Liver (tissue), 9 donors: ENCODE measurements around the gene HOXD1. TPM values are rescaled to one million over a fixed set of nuclear protein-coding genes. Genes with fewer than 3 reads are reported as not detected.

Source experiments
- DNase-seq: peaks from one replicate; pipeline ENCODE4 v3.0.0-alpha.2; 2017; ENCODE audit warnings: low spot score
- H3K27ac ChIP-seq, 2 donors: one replicate each; pipeline ENCODE4 v1.7.0; 2013; ENCODE audit warnings: inconsistent platforms in 2 of 2, low read length in 2 of 2, control low read depth in 1 of 2, low read depth in 1 of 2, mild to moderate bottlenecking in 1 of 2
- H3K27me3 ChIP-seq, 4 donors: one replicate each; pipeline versions ENCODE4 v1.6.1 to v1.7.0; 2013; ENCODE audit warnings: low read length in 3 of 4, inconsistent platforms in 1 of 4, mild to moderate bottlenecking in 1 of 4, moderate library complexity in 1 of 4; ENCODE audit not compliant: control insufficient read depth in 4 of 4, insufficient read depth in 4 of 4
- H3K36me3 ChIP-seq, 4 donors: one replicate each; pipeline versions ENCODE4 v1.6.1 to v1.7.0; 2013; ENCODE audit warnings: low read length in 3 of 4, mild to moderate bottlenecking in 3 of 4, low read depth in 1 of 4, moderate library complexity in 1 of 4; ENCODE audit not compliant: control insufficient read depth in 4 of 4, insufficient read depth in 3 of 4
- H3K4me1 ChIP-seq, 4 donors: one replicate each; pipeline versions ENCODE4 v1.6.1 to v1.7.0; 2013; ENCODE audit warnings: low read length in 3 of 4, mild to moderate bottlenecking in 3 of 4, moderate library complexity in 1 of 4; ENCODE audit not compliant: control insufficient read depth in 4 of 4, insufficient read depth in 4 of 4
- H3K4me3 ChIP-seq, 3 donors: one replicate each; pipeline versions ENCODE4 v1.6.1 to v1.7.0; 2013; ENCODE audit warnings: low read length in 3 of 3, control low read depth in 1 of 3, low read depth in 1 of 3, mild to moderate bottlenecking in 1 of 3
- H3K9ac ChIP-seq, 2 donors: one replicate each; pipeline ENCODE4 v1.7.0; 2013; ENCODE audit warnings: low read length in 2 of 2, mild to moderate bottlenecking in 2 of 2, moderate library complexity in 2 of 2, control low read depth in 1 of 2, low read depth in 1 of 2
- H3K9me3 ChIP-seq, 4 donors: one replicate each; pipeline versions ENCODE4 v1.6.1 to v1.7.0; 2013; ENCODE audit warnings: low read length in 3 of 4; ENCODE audit not compliant: control insufficient read depth in 4 of 4
- EGR1 ChIP-seq, 2 donors: IDR thresholded peaks; 2 replicates each; pipeline ENCODE4 v1.6.1; 2016 to 2018; ENCODE audit warnings: antibody characterized with exemption in 2 of 2, low read depth in 2 of 2
- FOXA1 ChIP-seq: IDR thresholded peaks from 2 replicates; pipeline ENCODE4 v1.6.1; 2016; ENCODE audit warnings: antibody characterized with exemption
- FOXA2 ChIP-seq: IDR thresholded peaks from 2 replicates; pipeline ENCODE4 v1.6.1; 2016; ENCODE audit warnings: antibody characterized with exemption
- GABPA ChIP-seq, 2 donors: IDR thresholded peaks in 1 of 2; conservative IDR thresholded peaks in 1 of 2; 2 replicates each; pipeline ENCODE4 v1.6.1; 2016; ENCODE audit warnings: antibody characterized with exemption in 2 of 2, mild to moderate bottlenecking in 1 of 2, moderate library complexity in 1 of 2
- HNF4G ChIP-seq: IDR thresholded peaks from 2 replicates; pipeline ENCODE4 v1.6.1; 2016; ENCODE audit warnings: antibody characterized with exemption
- NR2F2 ChIP-seq: IDR thresholded peaks from 2 replicates; pipeline ENCODE4 v1.6.1; 2016; ENCODE audit warnings: antibody characterized with exemption
- RXRA ChIP-seq, 2 donors: IDR thresholded peaks; 2 replicates each; pipeline ENCODE4 v1.6.1; 2017 to 2018; ENCODE audit warnings: antibody characterized with exemption in 2 of 2, mild to moderate bottlenecking in 1 of 2
- SP1 ChIP-seq: IDR thresholded peaks from 2 replicates; pipeline ENCODE4 v1.6.1; 2018; ENCODE audit warnings: antibody characterized with exemption, mild to moderate bottlenecking
- TAF1 ChIP-seq: conservative IDR thresholded peaks from 2 replicates; pipeline ENCODE4 v1.6.1; 2016; ENCODE audit warnings: antibody characterized with exemption, mild to moderate bottlenecking
- YY1 ChIP-seq: IDR thresholded peaks from 2 replicates; pipeline ENCODE4 v1.6.1; 2016; ENCODE audit warnings: antibody characterized with exemption, mild to moderate bottlenecking
- WGBS: extraction: QIAGEN DNeasy Blood & Tissue Kit; methylation state at CpG from one replicate; pipeline ENCODE4 v1.1.7; 2013; 5-methylcytosine and 5-hydroxymethylcytosine counted together
- polyA plus RNA-seq, 2 donors: library from polyadenylated mRNA; stranded (reverse) in 1 of 2; unstranded in 1 of 2; fragments of 200-250 nt in 1 of 2; fragments of >200 nt in 1 of 2; fragmentation: Nextera tagmentation in 1 of 2; extraction: Ambion mirVana in 1 of 2; gene quantifications; one replicate each; pipeline versions ENCODE4 v1.2.1 to v1.2.3, GENCODE V29; 2013 to 2015
- total RNA-seq, 2 donors: library from RNA; depleted of rRNA; stranded (reverse); fragments of >200 nt; gene quantifications; one replicate each; pipeline ENCODE4 v1.2.3, GENCODE V29; 2014
- TF ChIP-seq, protein P1 (sequence below): IDR thresholded peaks from 2 replicates; pipeline ENCODE4 v1.6.1; 2016; ENCODE audit warnings: antibody characterized with exemption
- TF ChIP-seq, protein P2 (sequence below): fragments of 150-350 bp; IDR thresholded peaks from 2 replicates; pipeline ENCODE4 v1.5.1; 2017; ENCODE audit warnings: improper control_type of control experiment, low read depth, low read length; ENCODE audit not compliant: missing input control
- TF ChIP-seq, protein P3 (sequence below): IDR thresholded peaks from 2 replicates; pipeline ENCODE4 v1.6.1; 2016; ENCODE audit warnings: antibody characterized with exemption
- donor health status: healthy.
- donor health status: healthy.
- donor health status: healthy.
- donor health status: healthy.
- donor health status: healthy.

Gene HOXD1
- total and polyA plus RNA-seq, 4 donors, result not detected

DNA sequence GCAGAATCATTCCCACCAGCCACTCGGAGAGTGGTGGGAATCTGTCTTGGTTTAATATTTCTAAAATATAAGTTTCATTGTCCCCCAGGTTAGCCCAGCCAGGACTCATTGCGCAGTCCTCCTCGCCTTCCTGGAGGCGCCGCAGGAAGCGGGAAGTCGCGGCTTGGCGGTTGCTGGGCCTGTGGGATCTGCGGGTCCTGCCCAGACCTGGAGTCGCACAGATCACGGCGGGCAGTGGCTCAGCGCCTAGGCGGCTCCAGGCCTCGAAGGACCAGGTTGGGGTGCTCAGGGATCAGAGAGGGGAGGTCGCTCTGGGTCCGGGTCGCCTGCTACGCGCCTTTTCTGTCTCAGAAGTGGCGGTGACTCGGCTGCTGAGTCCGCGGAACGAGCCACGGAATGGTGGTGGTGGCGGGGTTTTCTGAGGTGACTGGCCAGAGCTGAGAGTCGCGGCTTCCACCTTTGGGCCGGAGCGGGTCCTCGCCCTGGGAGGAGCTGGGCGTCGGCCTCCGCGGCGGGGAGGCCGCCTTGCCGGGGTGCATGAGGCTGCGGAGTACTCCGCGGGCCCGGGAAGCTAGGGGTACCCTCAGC is 28.7 kb upstream of the HOXD1 start:
- peaks cover 0 to 9% (median 0%) of the 10 kb centered on the region in 4 donors for H3K9me3 ChIP-seq
- H3K27ac ChIP-seq, result no peak overlapping the region
- no peak for DNase-seq
- no peaks in the 10 kb centered on the region for H3K36me3 ChIP-seq
- no peak overlapping the region for H3K9ac ChIP-seq
- H3K4me1 ChIP-seq, result peaks cover 3 to 23% (median 9%) of the 10 kb centered on the region in 4 donors
- H3K4me3 ChIP-seq, result no peak overlapping the region
- WGBS, result 11% methylated on average over 44 of the region's 44 CpGs
- H3K27me3 ChIP-seq, result peaks cover 8 to 42% (median 30%) of the 10 kb centered on the region in 4 donors
- TF ChIP-seq EGR1 (IDR thresholded peaks at IDR 0.05; ENCODE audit: low read depth in 2 of 2) (no peak), TAF1 (no peak), HNF4G (no peak), YY1 (no peak), RXRA (IDR thresholded peaks at IDR 0.05) (no peak), NR2F2 (no peak)
- TF ChIP-seq, protein P1, sequence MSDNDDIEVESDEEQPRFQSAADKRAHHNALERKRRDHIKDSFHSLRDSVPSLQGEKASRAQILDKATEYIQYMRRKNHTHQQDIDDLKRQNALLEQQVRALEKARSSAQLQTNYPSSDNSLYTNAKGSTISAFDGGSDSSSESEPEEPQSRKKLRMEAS, result no peak
- TF ChIP-seq, protein P2, sequence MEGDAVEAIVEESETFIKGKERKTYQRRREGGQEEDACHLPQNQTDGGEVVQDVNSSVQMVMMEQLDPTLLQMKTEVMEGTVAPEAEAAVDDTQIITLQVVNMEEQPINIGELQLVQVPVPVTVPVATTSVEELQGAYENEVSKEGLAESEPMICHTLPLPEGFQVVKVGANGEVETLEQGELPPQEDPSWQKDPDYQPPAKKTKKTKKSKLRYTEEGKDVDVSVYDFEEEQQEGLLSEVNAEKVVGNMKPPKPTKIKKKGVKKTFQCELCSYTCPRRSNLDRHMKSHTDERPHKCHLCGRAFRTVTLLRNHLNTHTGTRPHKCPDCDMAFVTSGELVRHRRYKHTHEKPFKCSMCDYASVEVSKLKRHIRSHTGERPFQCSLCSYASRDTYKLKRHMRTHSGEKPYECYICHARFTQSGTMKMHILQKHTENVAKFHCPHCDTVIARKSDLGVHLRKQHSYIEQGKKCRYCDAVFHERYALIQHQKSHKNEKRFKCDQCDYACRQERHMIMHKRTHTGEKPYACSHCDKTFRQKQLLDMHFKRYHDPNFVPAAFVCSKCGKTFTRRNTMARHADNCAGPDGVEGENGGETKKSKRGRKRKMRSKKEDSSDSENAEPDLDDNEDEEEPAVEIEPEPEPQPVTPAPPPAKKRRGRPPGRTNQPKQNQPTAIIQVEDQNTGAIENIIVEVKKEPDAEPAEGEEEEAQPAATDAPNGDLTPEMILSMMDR, result no peak

DNA sequence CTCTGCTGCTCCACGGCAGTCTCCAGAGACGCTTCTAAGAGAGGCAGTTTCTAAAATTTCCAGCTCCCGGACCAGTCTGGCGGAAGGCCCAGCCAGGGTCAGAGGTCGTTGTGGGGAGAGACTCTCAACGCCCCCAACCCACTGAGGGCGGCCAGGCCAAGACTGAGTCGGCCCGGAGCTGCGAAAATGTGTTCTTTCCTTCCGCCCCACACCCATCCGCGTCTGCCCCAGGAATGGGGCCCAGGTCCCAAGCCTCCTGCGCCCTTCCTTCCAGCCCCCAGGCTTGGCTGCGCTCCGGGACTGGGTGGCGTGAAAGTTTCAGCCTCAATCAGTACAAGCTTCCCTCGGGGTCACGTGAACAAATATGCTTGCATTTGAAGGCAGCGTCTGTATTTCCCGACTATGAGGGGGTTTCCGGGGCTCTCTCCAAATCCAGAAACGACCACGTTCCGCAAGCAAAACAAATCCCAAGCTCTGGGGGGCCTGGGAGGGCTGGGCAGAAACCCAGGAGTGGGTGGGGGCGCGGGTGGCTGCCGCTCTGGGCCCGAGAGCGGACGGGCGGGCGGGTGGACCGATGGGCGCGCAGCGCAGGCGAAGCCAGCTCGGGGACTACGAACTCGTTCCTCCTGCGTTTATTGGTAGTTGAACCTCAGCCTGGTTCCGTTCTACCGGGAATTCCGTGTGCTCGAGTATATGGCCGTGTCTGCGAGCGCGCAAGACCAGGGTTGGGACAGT is 28.1 kb upstream of the HOXD1 start:
- TF ChIP-seq RXRA (IDR thresholded peaks at IDR 0.05) (no peak), FOXA2 (no peak)
- Histone ChIP-seq H3K4me3 (no peak overlapping the region), H3K27me3 (peaks cover 10 to 44% (median 29%) of the 10 kb centered on the region in 4 donors), H3K9ac (no peak overlapping the region), H3K36me3 (no peaks in the 10 kb centered on the region), H3K4me1 (peaks cover 0 to 27% (median 8%) of the 10 kb centered on the region in 4 donors), H3K9me3 (peaks cover 0 to 12% (median 0%) of the 10 kb centered on the region in 4 donors), H3K27ac (no peak overlapping the region)
- no peak for DNase-seq
- 16% methylated on average over 50 of the region's 50 CpGs for WGBS

DNA sequence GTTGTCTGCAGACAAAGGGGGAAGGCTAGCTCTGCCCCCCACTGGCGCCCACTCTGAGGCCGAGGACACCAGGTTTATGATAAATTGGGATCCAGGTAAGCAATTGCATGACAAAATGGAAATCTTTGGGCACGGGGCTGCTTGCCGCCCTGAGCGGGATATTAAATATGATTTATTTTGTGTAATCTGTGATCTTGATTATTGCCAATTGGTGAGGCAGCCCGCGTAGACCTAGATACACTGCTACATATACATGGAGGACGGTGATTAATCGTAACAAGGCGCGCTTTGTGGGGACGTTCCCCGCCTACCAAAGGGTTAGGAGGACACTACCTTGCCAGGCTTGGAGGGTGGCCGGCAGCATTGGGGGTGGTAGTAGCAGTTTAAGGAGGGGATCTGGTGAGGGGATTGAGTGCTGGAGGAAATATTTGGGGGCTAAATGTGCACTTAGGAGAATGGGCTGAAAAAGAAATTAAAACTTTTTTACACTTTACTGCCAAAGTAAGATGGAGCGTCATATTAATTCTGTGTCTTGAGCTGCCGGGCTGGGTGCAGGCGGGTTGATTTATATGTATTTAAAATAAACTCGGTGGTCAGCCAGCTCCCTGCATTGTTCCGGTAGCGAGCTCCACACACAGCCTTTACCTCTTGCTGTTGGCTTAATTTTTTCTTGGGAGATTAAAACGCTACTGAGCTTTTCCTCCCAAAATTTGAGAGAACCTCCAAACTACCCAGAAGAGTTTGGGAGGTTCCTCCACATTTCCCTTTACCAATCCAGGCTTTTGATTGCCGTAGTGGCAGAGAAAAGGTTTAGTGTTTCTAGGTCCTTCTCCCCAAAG is 27.3 kb upstream of the HOXD1 start:
- H3K36me3 ChIP-seq, result no peaks in the 10 kb centered on the region
- H3K9ac ChIP-seq, result no peak overlapping the region
- 15% methylated on average over 22 of the region's 22 CpGs for WGBS
- no peak overlapping the region for H3K27ac ChIP-seq
- peaks cover 0 to 27% (median 9%) of the 10 kb centered on the region in 4 donors for H3K4me1 ChIP-seq
- no peak for DNase-seq
- peaks cover 0 to 12% (median 0%) of the 10 kb centered on the region in 4 donors for H3K9me3 ChIP-seq
- H3K4me3 ChIP-seq, result no peak overlapping the region
- peaks cover 10 to 41% (median 29%) of the 10 kb centered on the region in 4 donors for H3K27me3 ChIP-seq
- no peak for TF ChIP-seq TAF1
- no peak for TF ChIP-seq GABPA (IDR thresholded peaks at IDR 0.05 in 1 of 2, conservative IDR thresholded peaks at IDR 0.05 in 1 of 2)
- TF ChIP-seq, protein P3, sequence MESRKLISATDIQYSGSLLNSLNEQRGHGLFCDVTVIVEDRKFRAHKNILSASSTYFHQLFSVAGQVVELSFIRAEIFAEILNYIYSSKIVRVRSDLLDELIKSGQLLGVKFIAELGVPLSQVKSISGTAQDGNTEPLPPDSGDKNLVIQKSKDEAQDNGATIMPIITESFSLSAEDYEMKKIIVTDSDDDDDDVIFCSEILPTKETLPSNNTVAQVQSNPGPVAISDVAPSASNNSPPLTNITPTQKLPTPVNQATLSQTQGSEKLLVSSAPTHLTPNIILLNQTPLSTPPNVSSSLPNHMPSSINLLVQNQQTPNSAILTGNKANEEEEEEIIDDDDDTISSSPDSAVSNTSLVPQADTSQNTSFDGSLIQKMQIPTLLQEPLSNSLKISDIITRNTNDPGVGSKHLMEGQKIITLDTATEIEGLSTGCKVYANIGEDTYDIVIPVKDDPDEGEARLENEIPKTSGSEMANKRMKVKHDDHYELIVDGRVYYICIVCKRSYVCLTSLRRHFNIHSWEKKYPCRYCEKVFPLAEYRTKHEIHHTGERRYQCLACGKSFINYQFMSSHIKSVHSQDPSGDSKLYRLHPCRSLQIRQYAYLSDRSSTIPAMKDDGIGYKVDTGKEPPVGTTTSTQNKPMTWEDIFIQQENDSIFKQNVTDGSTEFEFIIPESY, result no peak
- no peak for TF ChIP-seq FOXA2
- no peak for TF ChIP-seq YY1
- TF ChIP-seq, protein P2, result no peak
- TF ChIP-seq NR2F2, result no peak
- no peak for TF ChIP-seq SP1
- TF ChIP-seq EGR1 (IDR thresholded peaks at IDR 0.05; ENCODE audit: low read depth in 2 of 2), result no peak
- no peak for TF ChIP-seq FOXA1
